Peyer's patch (tissue), 4 donors: ENCODE measurements around the gene KAZN.

ENCODE experiments used
- POLR2A ChIP-seq, 2 donors: fragments of 450-650 bp; IDR thresholded peaks; one replicate each; pipeline ENCODE4 v1.5.1; 2017; ENCODE audit warnings: antibody characterized with exemption in 2 of 2, mild to moderate bottlenecking in 2 of 2, moderate library complexity in 2 of 2
- TF ChIP-seq, protein P1 (sequence below), 6 experiments: fragments of 450-650 bp in 4 of 6; fragments of 200-600 bp in 2 of 6; sonication (generic) in 1 of 6; IDR thresholded peaks; one replicate each; pipeline ENCODE4 v1.5.1; 2017 to 2019; ENCODE audit warnings: antibody characterized with exemption in 6 of 6, mild to moderate bottlenecking in 3 of 6, moderate library complexity in 1 of 6

DNA sequence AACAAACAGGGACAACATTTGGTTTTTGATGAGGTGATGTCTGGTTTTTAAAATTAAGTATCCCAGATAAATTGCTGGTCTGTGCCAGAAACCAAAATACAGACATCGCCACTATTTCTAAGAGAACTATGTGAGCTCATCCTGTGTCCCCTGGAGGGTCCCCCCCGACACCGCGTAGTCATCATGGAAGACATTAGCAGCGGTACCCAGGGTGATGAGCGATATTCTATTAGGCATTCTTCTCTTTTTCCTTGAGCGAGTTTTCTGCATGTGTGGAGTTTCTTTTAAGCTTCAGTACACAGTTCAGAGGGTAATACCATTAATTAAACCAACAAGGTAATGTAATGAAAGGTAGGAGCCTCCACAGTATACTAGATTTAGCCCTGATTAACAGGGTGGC, 26.5 kb downstream of the KAZN start:
- TF ChIP-seq, protein P1, sequence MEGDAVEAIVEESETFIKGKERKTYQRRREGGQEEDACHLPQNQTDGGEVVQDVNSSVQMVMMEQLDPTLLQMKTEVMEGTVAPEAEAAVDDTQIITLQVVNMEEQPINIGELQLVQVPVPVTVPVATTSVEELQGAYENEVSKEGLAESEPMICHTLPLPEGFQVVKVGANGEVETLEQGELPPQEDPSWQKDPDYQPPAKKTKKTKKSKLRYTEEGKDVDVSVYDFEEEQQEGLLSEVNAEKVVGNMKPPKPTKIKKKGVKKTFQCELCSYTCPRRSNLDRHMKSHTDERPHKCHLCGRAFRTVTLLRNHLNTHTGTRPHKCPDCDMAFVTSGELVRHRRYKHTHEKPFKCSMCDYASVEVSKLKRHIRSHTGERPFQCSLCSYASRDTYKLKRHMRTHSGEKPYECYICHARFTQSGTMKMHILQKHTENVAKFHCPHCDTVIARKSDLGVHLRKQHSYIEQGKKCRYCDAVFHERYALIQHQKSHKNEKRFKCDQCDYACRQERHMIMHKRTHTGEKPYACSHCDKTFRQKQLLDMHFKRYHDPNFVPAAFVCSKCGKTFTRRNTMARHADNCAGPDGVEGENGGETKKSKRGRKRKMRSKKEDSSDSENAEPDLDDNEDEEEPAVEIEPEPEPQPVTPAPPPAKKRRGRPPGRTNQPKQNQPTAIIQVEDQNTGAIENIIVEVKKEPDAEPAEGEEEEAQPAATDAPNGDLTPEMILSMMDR (IDR thresholded peaks at IDR 0.05): no peak
- no peak for TF ChIP-seq POLR2A (IDR thresholded peaks at IDR 0.05)
